HG03060 (cell line): Measurements from ENCODE around the gene HLA-DMA.
A peak's percentile ranks its signal among the peaks of the same experiment; 100 is the strongest.

ENCODE experiments used
- ATAC-seq: cut with Tn5 transposase; IDR thresholded peaks from one replicate; pipeline ENCODE4 v1.9.1; 2021; ENCODE audit warnings: low read depth, moderate number of reproducible peaks; ENCODE audit not compliant: unreplicated experiment

HLA-DMA gene

DNA sequence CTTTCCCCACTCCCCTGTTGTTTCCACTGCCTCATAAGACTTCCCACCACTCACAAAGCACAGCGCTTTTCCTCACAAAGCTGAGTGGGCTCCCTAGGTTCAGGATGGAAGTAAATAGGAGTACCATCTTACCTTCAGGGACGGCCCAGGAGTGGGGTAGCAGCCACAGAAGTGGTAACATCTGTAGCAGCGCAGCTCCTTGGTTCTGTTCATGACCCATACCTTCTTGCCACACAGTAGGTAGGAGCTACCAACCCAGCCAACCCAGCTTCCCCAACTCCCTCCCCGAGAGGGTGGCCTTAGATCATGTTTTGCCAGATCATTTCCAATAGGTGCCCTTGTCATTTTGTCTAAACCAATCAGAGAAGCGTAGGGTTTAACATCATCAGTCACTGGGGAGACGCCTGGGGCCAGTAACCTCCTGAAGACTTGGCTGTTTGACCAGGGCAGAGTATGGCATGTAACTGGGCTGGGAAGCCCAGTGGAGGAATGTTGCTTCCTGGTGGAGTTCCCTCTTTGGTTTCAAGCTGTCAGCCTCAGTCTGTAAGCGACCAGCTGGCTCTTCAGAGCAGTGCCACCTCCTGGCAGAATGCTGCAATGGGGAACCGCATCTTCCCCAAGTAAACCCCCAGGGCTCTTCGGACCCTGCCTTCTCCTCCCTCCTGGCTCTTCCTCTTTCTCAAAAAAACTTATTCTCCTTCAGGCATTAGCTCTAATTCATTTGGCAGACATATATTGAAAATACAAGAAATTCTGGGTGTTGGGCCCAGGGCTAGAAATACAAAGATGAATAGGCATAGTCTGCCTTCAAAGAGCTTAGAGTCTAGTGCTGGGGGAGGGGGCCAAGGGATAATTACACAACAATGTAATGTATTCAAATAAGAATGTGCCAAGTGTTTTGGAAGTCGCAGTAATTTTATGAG is at the start of gene HLA-DMA:
TSS of gene HLA-DMA (minus strand) at position 281 of the 923 bp plus-strand sequence. CDS start at position 220, 61 bp downstream.
- ATAC-seq, result peak; percentile 65

DNA sequence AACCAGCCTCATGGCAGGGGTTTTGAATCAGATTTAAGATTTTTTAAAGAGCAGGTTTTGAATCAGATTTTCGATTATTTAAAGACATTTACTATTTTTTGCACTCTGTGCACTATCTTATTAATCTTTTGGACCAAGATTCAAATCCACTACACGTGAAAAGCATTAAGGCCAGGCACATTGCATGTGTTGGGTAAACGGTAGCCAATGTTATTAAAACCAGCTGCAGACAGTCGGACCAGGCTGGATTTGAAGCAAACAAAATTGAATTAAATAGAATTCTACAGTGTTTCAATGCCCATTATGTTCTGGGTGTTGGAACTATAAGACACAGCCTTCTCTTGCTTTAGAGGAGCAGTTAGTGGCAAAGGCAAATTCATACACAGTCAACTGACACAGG is 48.8 kb upstream of the HLA-DMA start:
- ATAC-seq, result no peak

DNA sequence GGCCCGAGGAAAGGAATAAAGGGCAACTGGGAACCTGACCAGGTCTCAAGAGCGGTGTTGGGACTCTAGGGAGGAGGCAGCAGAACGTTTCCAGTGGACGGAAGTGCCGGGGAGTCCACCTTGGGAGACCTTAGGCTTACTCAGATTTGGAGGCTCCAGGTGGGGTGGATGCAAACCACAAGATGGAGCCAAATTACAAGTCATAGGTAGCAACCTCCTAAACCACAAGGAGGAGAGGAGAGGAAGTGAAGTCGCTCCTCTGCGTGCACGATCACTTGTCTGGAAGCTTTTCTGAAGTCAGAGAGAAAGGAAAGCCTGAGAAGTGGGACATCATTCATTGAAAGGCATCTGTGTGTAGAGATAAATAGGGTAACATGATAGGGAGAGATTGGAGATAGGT is 47.2 kb upstream of the HLA-DMA start:
- ATAC-seq, result no peak

DNA sequence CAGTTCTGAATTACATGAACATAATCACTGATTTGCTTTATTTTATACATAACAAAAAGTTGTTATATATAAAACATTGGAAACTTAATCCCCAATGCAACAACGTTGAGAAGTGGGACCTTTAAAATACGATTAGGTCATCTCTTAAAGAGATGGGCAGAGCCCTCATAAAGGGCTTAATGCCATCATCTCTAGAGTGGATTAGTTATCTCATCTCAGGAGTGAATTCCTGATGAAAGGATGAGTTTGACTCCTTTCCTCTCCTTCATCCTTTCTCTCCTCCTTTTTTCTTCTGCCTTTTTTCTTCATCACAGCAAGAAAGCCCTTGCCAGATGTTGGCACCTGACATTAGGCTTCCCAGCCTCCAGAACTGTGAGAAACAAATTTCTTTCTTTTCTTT is 42.6 kb upstream of the HLA-DMA start:
- ATAC-seq, result no peak

DNA sequence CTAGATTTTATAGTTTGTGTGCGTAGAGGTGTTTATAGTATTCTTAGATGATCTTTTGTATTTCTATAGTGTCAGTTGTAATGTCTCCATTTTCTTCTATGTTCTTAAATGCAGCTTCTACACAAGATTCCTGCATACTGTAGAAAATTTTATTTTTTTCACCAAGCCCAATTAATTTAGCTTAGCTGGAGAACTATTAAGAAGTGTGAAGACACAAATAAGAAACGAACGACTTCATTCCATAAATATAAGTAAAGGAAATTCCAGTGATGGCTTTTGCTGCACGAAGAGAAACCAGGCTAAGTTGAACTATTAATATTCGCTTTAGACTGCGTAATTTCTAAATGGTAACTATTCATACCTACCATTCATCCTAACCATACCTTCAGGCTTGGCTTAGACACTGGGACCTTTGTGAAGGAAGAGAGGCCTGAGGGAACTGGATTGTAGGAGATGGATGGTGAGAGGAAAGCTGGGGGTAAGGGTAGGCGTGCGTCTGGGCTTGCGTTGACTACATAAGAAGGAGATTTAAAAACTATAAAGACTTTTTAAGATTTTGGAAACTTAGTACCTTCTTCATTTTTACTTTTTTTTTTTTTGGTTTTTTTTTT is 40.6 kb upstream of the HLA-DMA start:
- ATAC-seq, result no peak

DNA sequence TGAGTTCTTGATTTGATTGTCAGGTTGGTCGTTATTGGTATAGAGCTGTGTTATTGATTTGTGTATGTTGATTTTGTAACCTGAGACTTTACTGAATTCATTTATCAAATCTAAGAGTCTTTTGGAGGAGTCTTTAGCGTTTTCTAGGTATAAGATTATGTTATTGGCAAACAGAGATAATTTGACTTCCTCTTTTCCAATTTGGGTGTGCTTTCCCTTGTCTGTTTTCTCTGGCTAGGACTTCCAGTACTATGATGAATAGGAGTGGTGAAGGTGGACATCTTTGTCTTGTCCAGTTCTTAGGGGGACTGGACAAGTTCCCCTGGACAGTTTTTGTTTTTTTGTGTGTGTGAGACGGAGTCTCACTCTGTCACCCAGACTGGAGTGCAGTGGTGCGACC is 39.1 kb upstream of the HLA-DMA start:
- ATAC-seq, result no peak

DNA sequence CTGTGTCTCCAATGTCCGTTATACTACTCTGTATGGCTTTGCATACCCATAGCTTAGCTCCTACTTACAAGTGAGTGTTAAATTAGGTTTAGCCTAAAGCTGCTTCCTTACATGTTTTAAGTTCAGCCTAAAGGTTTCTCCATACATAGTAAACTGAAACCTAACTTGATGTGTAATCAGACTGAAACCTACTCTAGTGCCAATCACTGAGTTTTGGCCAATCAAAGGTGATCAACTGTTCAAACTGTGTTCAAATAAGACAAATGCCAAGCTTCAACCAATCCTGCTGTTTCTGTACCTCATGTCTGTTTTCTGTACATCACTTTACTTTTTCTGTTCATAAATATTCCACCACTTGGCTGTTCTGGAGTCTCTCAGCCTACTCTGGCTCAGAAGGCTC is 36.5 kb upstream of the HLA-DMA start:
- ATAC-seq, result no peak

DNA sequence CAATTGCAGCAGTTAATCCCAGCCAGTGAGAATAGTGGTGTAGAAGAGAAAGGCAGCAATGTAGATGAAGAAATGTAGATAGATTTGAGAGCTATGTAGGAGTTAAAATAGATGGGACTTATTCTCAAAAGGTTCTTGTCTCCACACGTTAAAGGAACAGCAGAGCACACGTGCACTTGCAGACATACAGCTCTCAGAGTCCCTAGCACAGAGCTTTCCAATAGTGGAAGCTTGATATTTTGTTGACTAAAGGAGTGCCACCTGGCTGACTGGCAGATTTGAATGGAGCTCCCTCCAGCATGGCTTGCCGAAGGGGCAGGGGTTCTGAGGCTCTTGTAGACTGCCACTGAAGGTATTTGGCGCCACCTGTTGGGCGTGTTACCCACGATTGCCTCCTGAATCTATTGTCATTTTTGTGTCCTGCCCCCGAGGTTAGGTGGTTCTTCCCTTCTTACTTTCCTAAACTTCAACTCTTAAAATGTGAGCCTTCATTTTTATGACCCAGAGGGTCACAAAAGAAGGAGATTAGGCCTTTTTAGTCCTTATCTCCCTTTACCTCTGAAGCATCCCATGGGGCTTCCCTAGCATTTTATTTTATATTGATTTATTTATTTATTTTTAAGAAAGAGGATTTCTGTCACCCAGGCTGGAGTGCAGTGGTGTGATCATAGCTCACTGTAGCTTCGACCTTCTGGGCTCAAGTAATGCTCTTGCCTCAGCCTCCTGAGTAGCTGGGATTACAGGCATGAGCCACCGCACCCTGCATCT is 31.9 kb upstream of the HLA-DMA start:
- ATAC-seq, result no peak

DNA sequence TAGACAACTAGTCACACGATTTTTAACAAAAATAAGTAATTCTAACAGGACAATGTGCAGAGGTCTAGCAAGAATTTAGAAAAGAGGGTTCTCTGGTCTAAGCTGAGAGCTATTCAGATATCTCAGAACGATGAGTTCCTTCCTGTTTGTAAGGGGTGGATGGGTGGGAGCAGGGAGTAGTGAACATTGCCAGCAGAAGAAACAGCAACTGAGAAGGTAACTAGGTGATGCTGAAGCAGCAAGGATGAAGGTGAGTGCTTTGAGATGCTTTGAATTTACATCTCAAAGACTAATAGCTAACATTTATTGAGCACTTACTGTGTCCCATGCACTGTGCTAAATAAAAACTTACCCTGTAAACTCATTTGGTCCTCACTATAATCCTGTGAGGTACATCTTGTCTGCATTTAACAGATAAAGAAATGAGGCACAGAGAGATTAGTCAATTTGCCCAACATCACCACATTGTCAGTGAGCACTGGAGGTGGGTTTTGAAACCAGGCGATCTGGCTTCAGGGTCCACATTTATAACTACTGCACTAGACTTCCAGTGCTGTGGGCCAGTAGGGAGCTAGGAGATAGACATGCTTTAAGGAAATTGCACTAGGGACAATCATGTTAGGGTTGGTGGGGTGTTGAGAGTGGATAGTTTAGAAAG is 31.2 kb upstream of the HLA-DMA start:
- no peak for ATAC-seq

DNA sequence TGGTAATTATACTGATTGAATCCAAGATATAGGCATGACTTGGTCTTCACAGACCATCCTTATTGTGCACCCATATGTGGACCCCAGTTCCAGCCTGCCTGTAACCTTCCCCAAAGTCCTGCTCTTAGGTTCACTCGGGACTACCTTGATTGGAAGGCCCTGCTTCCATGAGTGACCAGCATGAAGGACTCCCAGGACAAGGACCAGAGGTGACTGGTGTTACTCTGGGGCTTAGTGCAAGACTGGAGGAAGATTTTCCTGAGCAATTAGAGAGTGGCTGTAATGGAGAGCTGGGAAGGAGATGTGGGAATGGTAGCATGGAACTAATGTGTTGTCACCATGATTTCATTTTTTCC is 30.6 kb upstream of the HLA-DMA start:
- ATAC-seq, result no peak

DNA sequence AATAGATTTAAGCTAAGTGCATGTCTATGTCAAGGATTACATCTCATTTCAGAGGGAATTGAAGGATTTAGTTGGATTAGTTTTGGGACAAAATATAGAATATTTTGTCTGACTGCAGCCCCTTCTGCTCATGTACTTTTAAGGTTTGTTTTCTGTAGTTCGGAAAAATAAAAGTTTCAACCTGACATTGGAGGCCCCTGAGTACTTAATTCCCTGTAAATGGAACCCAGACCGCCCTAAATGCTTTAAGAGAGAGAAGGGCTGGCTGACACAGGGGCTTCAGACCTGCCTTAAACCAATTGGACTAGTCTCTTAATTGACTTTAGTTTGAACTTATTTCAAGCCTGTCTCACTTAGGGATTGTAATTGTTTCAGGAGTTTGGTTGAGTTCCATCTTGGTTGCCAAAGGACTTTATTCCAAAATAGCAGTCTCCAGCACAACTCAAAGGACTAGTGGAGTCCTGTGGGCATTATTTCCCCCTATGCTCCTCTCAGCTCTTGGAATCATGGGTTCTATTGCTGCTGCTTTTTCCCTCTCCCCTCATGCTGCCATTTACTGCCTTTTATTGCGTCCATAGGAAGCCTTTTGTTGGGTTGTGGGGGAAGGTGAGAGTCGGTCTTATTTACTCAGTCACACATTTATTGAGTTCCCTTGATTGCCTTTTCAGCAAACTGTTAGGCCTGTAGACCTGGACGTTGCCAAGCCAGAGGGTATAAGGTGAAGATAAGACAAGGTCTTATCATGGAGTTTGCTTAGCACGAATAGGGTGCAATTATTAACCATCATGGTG is 30.0 kb upstream of the HLA-DMA start:
- no peak for ATAC-seq

DNA sequence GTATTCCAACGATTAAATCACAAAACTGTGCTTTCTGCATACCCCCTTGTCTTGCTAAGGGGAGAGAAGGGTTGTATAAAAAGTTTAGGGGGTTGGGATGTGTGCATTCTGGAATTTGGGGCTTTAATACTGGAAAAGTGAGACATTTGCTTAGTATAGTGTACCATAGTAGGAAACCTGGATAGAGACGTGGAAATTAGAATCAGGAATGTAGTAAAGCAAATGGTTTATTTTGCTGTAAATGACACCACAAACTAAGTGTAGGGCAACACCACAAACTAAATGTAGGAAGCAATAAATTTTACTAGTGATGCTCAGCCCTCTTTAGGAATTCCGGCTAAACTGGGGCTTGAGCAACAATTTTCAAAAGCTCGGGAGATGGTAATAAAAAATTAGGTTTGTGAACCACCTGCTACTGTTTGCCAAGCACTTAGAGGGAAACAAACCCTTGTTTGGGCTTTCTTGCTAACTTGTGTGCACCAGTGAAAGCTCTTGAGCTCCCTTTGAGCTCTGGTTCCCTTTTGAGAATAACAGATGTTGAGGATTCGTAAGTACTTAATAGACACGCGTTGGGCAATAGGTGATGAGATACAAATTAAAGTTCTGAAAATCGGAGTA is 29.3 kb upstream of the HLA-DMA start:
- no peak for ATAC-seq

DNA sequence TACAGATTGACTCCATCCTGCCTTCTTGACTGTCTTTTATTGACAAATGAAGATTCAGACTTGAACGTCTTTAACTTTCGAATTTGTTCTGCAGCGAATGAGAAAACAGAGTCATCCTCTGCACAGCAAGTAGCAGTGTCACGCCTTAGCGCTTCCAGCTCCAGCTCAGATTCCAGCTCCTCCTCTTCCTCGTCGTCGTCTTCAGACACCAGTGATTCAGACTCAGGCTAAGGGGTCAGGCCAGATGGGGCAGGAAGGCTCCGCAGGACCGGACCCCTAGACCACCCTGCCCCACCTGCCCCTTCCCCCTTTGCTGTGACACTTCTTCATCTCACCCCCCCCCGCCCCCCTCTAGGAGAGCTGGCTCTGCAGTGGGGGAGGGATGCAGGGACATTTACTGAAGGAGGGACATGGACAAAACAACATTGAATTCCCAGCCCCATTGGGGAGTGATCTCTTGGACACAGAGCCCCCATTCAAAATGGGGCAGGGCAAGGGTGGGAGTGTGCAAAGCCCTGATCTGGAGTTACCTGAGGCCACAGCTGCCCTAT is 27.7 kb upstream of the HLA-DMA start:
- ATAC-seq, result no peak

DNA sequence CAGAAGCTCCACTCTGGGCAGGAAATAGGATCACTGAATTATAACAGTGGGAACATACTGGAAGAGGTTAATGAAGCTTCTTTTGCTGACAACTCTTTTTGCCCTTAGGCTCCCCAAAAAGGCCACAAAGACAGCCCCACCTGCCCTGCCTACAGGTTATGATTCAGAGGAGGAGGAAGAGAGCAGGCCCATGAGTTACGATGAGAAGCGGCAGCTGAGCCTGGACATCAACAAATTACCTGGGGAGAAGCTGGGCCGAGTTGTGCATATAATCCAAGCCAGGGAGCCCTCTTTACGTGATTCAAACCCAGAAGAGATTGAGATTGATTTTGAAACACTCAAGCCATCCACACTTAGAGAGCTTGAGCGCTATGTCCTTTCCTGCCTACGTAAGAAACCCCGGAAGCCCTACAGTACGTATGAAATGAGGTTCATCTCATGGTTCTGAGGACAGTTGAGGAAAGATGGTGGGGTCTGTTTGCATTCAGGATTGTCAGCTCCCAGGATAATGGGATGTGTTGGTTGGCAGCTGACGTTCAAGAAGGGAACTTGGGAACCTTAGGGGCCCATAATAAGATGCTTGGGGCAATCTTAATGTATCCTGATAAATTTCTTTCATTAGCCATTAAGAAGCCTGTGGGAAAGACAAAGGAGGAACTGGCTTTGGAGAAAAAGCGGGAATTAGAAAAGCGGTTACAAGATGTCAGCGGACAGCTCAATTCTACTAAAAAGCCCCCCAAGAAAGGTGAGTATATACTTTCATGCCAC is 27.0 kb upstream of the HLA-DMA start:
- no peak for ATAC-seq

DNA sequence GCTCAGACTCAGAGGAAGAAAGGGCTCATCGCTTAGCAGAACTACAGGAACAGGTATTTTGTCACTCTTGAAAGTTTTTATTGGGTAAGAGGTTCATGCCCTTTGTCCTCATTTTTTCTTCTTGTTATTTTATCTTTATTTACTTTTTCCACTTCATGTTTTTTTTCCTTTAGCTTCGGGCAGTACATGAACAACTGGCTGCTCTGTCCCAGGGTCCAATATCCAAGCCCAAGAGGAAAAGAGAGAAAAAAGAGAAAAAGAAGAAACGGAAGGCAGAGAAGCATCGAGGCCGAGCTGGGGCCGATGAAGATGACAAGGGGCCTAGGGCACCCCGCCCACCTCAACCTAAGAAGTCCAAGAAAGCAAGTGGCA is 25.0 kb upstream of the HLA-DMA start:
- no peak for ATAC-seq

DNA sequence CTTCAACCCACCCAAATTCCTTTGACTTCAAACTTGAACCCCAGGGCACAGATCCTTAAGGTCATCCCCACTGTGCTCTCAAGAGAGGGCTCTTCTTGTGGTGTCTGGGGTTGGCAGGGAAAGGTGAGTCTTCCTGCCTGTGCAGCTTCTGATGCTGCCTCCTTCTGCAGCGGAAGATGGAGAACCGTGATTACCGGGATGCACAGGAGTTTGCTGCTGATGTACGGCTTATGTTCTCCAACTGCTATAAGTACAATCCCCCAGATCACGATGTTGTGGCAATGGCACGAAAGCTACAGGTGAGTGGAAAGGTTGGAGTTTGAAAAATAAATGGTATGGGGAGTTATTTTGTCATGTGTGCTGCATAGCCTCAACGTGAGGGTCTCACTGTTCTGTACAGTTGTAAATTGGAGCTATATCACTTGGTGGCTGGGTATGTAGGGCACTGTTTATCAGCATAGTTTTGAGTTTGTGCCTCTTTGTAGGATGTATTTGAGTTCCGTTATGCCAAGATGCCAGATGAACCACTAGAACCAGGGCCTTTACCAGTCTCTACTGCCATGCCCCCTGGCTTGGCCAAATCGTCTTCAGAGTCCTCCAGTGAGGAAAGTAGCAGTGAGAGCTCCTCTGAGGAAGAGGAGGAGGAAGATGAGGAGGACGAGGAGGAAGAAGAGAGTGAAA is 24.5 kb upstream of the HLA-DMA start:
- ATAC-seq, result no peak

DNA sequence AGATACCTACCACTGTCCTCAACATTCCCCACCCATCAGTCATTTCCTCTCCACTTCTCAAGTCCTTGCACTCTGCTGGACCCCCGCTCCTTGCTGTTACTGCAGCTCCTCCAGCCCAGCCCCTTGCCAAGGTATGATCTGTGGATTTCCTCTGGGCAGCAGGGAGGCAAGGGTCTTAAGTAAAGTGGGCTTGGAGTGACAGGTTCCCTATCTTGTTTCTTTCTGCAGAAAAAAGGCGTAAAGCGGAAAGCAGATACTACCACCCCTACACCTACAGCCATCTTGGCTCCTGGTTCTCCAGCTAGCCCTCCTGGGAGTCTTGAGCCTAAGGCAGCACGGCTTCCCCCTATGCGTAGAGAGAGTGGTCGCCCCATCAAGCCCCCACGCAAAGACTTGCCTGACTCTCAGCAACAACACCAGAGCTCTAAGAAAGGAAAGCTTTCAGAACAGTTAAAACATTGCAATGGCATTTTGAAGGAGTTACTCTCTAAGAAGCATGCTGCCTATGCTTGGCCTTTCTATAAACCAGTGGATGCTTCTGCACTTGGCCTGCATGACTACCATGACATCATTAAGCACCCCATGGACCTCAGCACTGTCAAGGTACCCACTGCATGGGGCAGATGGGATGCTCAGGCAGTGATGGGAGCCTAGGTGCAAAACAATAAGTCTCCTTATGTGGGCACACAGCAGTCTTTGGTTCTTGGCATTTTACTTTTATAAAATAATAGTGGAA is 23.6 kb upstream of the HLA-DMA start:
- ATAC-seq, result no peak
